GM21528 (cell line): ENCODE measurements around the gene MYL9.
"Not testable (repeated sequence)": the region's sequence is repeated elsewhere in the genome, so short reads cannot be mapped to it uniquely, and the experiment has no call there.

ENCODE experiments used
- ATAC-seq: cut with Tn5 transposase; IDR thresholded peaks from one replicate; pipeline ENCODE4 v1.9.1; 2021; ENCODE audit warnings: mild to moderate bottlenecking, moderate library complexity; ENCODE audit not compliant: unreplicated experiment, low FRiP score

MYL9 gene

DNA sequence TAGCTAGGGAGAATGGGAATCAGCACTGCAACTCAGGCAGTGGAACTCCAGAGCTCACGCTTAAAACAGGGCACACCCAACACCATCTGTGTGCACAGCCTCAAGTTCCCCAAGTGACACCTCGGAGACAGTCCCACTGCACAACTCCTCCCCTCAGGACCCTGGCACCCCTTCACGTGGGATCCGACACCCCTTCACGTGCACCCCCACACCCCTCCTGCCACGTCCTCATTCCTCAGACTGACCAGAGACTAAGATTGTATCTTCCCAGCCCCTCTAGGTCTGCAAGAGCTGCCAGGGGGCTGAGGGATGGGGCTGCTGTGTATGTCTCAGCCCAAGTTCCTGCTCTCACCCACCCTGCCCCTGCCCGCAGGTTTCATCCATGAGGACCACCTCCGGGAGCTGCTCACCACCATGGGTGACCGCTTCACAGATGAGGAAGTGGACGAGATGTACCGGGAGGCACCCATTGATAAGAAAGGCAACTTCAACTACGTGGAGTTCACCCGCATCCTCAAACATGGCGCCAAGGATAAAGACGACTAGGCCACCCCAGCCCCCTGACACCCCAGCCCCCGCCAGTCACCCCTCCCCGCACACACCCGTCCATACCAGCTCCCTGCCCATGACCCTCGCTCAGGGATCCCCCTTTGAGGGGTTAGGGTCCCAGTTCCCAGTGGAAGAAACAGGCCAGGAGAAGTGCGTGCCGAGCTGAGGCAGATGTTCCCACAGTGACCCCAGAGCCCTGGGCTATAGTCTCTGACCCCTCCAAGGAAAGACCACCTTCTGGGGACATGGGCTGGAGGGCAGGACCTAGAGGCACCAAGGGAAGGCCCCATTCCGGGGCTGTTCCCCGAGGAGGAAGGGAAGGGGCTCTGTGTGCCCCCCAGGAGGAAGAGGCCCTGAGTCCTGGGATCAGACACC is 7.6 kb downstream of the MYL9 start:
- no peak for ATAC-seq

DNA sequence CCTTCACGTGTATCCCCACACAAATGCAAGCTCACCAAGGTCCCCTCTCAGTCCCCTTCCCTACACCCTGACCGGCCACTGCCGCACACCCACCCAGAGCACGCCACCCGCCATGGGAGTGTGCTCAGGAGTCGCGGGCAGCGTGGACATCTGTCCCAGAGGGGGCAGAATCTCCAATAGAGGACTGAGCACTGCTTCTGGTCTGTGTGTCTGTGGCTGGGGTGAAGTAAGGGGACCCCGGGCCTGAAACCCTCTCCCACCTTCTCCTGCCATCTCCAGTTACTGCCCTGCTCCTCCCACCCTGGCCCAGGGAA is 8.3 kb downstream of the MYL9 start:
- ATAC-seq, result no peak

DNA sequence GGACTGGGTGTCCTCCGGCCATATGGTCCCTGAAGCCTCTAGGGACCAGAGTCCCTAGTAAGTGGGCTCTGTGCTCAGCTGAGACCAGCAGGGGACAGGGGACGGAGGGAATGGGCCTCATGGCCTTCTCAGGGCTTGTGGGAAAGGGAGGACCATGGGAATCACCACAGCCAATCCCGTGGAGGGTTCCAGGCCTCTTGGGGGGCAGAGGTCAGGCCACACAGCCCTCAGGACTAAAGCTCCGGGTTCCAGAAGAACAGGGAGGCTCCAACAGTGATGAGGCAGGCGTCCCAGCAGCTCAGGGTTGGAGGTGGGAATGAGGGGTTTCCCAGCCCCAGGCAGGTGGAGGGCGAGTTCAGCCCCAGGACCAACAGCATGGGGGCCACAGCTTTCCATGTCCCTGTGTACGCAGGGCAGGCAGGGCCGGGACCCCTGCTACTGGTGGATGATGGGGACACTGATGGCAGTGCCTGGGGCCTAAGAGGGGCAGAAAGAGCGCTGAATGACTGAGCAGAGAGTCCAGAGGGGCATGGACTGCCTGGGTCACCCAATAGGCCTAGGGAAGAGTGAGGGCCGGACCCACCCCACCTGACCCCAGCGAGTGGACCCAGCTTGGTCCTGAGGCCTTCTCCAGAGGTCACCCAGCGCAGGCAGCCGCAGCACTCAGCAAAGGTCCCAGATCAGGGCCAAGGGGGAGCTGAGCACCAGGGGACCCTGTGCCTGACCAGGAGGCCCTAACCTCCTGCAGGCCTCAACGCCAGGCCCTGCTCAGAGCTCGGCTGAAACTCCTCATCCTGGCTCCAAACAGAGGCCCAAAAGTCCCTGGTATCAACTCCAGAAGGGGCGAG is 8.8 kb downstream of the MYL9 start:
- no peak for ATAC-seq

DNA sequence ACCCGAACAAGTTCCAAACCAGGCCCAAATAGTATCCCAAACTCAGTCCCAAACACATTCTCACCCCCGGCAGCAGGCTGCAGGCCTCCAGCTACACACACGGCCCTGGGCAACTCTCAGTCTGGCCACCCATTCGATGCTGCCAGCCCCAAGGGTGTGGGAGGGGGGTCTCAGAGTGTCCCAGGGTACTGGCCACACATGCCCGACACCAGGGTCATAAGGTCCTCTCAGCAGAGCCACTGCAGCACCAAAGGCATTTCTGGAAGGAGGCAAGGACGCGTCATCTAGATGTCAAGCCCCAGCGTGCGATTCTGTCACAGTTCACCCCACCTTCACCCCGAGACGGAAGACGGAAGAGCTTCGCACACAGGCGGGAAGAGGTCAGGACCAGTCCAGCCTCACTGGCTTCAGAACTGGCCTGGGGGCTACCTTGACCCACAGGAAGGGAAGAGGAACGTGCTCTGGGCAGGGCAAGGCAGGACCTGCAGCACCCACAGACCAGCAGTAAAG is 9.5 kb downstream of the MYL9 start:
- no peak for ATAC-seq

DNA sequence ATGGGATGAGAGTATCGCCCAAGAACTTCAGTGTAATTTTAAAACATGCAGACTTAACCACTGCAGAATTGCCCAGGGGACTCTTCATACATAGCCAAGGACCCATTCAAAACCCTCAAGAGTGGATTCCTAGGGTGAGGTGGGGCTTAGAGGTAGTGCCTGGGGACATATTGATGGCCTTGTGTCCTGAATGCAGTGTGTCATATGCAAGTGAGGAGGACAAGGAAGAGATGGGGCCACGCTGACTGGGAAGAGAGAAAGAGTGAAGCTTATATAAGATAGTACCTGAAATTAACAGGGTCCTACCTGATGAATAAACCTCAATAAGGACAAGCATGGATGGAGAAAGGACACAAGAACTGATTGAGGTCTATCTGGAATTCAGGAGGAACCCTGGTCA is 13.9 kb downstream of the MYL9 start:
- ATAC-seq, result no peak

DNA sequence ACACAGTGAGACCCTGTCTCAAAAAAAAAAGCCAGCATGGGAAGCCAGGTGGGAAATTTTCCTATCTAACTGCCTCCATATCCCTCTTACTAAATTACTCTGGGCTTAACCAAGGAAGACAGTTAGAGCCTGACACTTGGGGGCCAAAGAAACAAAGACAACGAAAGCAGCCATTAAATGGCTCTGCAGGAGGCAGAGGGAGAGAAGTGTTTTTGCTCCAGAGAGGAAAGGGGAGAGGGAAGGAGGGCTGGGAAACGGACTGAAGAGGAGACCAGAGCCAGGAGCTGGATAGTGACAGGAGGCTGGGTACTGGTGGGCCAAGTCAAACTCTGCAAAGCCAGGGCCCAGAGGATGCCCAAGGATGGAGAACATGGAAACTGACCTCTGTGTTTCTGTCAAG is 21.4 kb downstream of the MYL9 start:
- ATAC-seq, result no peak

DNA sequence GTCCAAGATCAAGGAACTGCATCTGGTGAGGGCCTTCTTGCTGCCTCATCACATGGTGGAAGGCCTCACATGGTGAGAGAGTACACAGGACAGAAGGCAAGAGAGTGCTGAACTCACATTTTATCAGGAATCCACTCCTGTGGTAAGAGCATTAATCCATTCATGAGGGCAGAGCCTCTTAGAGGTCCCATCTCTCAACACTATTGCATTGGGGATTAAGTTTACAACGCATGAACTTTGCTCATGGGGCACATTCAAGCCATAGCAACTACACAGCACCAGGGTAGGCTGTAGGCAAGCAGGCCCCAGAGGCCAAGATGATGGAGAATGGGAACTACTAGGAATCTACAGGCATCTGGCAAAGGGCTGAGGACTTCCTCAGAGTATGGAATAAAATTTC is 22.1 kb downstream of the MYL9 start:
- ATAC-seq, result no peak

DNA sequence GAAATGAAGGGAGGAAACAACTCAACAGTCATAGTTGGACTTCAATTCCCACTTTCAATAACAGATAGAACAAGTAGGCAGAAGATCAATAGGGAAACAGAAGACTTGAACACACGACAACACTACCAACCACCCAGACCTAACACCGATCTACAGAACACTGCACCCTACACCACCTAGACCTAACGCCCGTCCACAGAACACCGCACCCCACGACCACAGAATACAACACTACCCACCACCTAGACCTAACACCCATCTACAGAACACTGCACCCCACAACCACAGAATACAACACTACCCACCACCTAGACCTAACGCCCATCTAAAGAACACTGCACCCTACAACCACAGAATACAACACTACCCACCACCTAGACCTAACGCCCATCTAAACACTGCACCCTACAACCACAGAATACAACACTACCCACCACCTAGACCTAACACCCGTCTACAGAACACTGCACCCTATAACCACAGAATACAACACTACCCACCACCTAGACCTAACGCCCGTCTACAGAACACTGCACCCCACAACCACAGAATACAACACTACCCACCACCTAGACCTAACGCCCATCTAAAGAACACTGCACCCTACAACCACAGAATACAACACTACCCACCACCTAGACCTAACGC is 22.9 kb downstream of the MYL9 start:
- ATAC-seq, result not testable (repeated sequence)

DNA sequence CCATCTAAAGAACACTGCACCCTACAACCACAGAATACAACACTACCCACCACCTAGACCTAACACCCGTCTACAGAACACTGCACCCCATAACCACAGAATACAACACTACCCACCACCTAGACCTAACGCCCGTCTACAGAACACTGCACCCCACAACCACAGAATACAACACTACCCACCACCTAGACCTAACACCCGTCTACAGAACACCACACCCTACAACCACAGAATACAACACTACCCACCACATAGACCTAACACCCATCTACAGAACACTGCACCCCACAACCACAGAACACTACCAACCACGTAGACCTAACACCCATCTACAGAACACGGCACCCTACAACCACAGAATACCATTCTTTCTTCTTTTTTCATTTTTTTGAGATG is 23.4 kb downstream of the MYL9 start:
- ATAC-seq, result not testable (repeated sequence)

DNA sequence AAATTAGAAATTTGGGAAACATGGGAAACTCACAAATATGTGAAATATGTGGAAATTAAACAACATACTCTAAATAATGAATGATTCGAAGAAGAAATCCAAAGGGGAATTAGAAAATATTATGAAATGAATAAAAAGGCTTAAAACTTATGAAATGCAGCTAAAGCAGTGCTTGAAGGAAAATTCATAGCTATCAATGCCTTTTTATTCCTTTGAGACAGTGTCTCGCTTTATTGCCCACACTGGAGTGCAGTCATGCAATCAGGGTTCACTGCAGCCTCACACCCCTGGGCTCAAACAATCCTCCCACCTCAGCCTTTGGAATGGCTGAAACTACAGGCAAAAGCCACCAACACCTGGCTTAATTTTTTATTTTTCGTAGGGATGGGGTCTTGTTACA is 24.2 kb downstream of the MYL9 start:
- no peak for ATAC-seq

DNA sequence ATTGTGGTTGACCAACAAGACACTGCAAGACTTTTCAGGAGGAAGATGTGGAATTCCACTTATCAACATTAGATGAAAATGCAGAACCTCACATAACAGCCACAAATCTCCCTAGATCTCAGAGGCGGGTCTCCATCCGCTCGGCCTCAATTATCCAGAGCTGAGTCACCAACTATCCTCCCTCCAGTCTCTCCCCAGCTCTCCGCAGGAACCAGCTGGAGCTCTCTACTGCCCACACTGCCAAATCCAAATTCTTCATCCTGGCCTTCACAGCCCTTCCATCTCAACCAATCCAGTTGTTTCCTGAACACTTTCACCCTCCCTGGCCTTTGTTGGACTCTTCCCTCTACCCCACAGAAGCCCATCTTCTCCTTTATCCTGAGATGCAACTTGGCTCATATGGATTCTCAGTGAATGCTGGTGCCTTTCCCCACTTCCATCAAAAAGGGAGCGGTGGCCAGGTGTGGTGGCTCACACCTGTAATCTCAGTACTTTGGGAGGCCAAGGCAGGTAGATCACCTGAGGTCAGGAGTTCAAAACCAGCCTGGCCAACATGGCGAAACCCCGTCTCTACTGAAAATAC is 28.6 kb downstream of the MYL9 start:
- no peak for ATAC-seq

DNA sequence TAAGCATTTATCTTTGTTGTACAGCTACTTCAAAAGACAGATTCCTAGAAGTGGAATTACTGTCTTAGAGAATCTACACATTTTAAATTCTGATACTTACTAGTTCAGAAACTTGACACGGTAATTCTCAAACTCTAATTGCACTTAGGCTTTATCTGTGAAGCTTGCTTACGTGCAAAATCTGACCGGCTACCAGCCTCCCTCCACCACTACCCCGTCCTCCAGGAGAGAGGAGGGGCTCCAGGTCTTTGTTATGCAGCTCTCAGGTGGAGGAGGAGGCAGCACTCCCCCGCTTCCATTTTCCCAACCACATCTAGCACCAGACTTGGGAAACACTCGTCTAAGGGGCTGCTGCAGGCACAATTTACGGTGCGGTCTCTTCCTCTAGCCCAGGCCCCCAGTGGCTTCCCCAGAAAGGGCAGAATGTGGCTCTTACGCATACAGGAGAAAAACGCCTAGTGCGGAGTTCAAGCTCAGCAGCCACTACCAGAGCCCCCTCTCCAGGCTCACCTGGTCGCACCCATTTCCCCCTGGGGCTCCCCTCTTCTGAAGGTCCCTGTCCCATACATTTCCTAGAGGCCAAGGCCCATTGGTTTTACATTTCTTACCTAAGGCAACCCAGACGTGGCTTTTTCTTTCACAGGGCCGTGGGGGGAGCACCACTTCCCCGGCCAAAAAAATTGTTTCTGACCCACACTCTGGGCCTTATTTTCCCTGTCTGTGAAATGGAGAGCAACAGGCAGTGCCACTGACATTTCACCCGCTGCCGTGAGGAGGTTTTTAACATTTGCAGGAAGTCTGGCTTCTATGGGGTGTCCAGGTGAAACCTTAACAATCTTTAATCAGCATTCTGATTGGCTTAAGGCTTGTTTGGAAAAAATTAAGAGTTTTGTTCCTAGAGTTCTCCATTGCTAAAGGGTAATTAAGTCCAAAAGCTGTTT is 30.5 kb downstream of the MYL9 start:
- ATAC-seq, result no peak

DNA sequence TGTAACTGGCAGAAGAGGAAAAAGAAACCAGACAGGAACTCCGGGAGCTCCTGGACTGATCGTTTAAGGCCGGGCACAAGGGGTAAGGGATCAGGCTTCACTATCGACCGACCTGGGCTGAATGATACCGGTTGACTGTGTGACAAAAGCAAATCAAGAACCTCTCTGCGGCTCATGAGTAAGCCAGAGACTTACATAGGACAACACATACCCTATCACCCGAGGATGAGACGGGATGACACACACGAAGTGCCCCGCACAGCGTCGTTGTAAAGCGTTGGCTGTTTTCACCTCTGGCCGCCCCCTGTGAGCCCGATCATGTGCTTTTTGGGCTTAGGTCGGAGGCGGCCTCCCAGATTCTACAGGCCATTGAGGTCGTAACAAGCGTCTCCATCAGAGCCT is 31.4 kb downstream of the MYL9 start:
- ATAC-seq, result peak; percentile 10

DNA sequence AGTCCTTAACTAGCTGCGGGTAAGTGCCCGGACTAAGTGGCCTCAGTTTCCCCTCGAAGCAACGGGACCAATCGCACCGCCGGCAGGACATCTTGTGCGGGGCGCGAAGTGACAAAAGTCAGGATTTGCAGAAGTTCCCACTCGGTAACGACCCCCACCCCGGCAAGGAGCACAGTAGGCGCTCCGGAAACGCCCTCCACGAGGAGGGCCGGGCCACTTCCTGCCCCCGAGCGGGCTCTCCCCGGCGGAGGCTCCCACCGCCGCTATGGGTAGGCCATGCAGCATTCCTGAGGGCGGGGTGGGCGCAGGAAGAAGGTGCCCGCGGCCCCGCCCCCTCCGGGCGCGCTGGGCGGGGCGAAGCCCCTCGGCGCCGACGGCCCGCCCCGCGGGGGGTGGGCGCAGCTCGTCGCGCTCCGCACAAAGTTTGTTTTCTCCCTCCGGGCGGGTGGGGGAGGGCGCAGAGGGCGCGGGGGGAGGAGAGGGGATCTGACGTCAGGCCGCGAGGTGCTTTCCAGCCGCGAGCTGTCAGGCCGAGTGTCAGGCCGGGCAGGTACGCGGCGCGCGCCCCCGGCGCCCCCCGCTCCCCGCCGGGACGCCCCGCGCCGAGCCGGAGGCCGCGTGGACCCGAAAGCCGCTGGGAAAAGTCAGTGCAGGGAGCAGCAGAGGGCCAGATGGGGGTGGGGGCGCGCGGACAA is 31.9 kb downstream of the MYL9 start, which contains the start of gene TGIF2:
TSS of gene TGIF2 (plus strand) at position 495 of the 695 bp plus-strand sequence. CDS start 5,178 bp downstream, outside the sequence.
- ATAC-seq, result peak; percentile 65

DNA sequence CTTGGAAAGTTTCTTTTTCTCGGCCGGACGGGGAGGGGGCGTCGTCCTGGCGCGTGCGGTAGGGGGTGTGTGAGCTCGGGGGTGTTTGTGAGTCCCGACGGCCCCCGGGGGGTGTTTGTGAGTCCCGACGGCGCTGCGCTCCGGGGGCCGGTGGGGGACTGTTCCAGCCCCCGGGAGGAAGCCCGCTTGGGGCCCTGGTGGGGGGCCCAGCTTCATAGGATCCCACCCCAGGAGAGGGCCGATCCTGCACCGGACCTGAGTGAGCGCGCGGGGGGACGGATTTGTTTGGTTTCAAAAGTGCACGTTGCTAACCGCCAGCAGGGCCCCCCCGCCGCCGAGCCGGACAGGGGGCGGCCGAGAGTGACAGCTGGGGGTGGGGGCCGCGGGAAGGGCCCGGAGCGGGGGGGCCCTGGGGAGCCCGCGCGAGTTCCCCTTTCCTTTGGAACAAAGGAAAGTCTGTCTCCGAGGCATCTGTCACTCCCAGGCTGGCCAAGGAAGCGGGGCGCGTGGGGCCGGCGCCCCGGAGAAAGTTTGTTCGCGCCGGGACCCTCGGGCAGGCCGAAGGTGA is 32.6 kb downstream of the MYL9 start:
- ATAC-seq, result no peak

DNA sequence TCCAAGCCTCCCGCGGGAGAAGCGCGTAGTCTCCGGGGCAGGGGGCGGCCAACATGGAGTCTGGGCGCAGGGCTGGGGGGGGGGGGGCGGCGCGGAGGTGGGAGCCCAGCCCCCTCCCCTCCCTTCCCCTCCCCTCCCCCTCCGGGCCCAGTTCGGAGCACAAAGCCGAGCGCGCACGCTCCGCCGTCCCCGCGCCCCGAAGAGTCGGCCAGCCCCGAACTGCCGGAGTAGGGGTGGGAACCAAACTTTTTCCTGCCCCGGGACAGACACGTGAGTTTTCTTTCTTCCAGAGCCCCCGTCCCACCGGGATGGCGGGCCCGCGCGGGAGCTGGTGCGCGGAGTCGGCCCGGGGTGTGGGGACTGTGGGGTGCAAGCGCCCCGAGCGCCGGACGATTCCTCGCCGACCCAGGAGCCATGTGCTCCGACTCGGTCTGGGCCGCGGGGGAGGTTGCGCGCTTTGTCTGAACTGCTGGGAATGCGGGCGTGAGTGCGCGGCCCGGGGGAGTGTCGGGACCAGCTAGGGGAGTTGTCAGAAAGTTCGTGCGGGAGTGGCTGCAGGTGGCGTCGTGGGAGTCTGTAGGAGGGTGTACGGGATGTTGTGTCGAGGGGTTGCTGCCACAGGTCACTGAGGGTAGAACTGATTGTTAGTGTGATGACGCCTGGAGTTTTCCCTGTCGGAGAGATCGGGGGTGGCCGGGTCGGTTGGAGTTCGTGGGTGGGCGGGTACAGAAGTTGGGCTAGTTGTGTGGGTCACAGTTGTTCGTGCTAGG is 33.2 kb downstream of the MYL9 start:
- ATAC-seq, result no peak

DNA sequence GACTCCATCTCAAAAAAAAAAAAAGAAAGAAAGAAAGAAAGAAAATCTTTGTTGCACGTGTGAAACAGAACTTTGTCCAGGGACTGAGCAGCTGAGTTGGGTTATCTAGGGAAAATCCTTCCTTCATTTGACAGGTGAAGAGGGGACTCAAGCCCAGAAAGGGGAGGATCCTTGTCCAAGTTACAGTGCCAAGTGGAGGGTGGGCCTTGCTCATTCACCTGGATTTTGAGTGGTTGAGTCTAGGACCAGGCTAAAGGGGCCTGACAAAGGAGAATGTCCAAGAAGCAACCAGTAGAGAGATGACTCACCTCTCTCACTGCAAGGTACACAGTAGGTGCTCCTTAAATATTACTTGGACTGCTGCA is 34.7 kb downstream of the MYL9 start:
- ATAC-seq, result no peak
